GM21526 (cell line): ENCODE results near the gene PER2.

Experiments
- ATAC-seq: cut with Tn5 transposase; IDR thresholded peaks from one replicate; pipeline ENCODE4 v1.9.1; 2021; ENCODE audit warnings: moderate library complexity; ENCODE audit not compliant: unreplicated experiment, low FRiP score

Gene PER2

GRCh38 chr2:238202326-238203093 lies 85.9 kb downstream of the PER2 start:
- ATAC-seq = no peak
